Measurements from ENCODE around the gene FHL3. TPM values are rescaled to one million over a fixed set of nuclear protein-coding genes. Genes with fewer than 3 reads are reported as not detected.

Gene FHL3
- 11.5 and 11.6 TPM in 2 replicates for total RNA-seq

GRCh38 chr1:38005195-38006007 lies at the start of gene FHL3:
Gene FHL3, minus strand, starts transcription at chr1:38005514. Its CDS starts 6,102 bp downstream, at chr1:37999412.

GRCh38 chr1:38046333-38046883 lies 41.1 kb upstream of the FHL3 start, which contains the start of gene POU3F1:
Gene POU3F1, minus strand, starts transcription at chr1:38046793. Its CDS starts 50 bp downstream, at chr1:38046743.

GRCh38 chr1:38012363-38013226 lies 7.3 kb upstream of the FHL3 start, which contains the start of gene UTP11:
Gene UTP11, plus strand, starts transcription at chr1:38012734. Its CDS starts 69 bp downstream, at chr1:38012803.

Other genes with a start within 250 kb of the FHL3 start
- under 0.01 TPM in 1 of 2 replicates, not detected in the other for gene EPHA10, start 240.4 kb downstream of the FHL3 start, total RNA-seq
- gene MANEAL, start 211.7 kb downstream of the FHL3 start, total RNA-seq = 0.32 and 1.8 TPM in 2 replicates
- 6.5 and 18.4 TPM in 2 replicates for gene C1orf122, start 197.7 kb downstream of the FHL3 start, total RNA-seq
- 5.8 TPM in 2 replicates for gene YRDC, start 197.3 kb downstream of the FHL3 start, total RNA-seq
- gene MTF1, start 145.9 kb downstream of the FHL3 start, total RNA-seq = 1.7 and 2.1 TPM in 2 replicates
- gene INPP5B, start 58.5 kb downstream of the FHL3 start, total RNA-seq = 22.5 and 37.4 TPM in 2 replicates
- 82.2 and 95.7 TPM in 2 replicates for gene SF3A3, start 15.5 kb downstream of the FHL3 start, total RNA-seq
- gene UTP11, start 7.2 kb upstream of the FHL3 start, total RNA-seq = 16.5 and 25.5 TPM in 2 replicates
- gene POU3F1, start 41.3 kb upstream of the FHL3 start, total RNA-seq = 0.16 and 0.17 TPM in 2 replicates

Data from bronchial smooth muscle cell (primary cell).